ENCODE measurements around the gene FRMD5. TPM values are rescaled to one million over a fixed set of nuclear protein-coding genes. Genes with fewer than 3 reads are reported as not detected.

FRMD5 gene
- total RNA-seq, 2 donors from 2014 or later, result 3.6 to 7.0 TPM

GRCh38 chr15:43916326-43916660, 278.8 kb downstream of the FRMD5 start:
- H3K4me3 Mint-ChIP-seq, result no peak overlapping the region
- H3K27ac ChIP-seq (ENCODE audit: low read depth, low read length), result no peak overlapping the region
- H3K27ac Mint-ChIP-seq, result no peak overlapping the region
- H3K9ac ChIP-seq (ENCODE audit: extremely low read depth, low read length, poor library complexity, severe bottlenecking), result no peak overlapping the region
- H3K36me3 ChIP-seq (ENCODE audit: control insufficient read depth, insufficient read depth, low read length), result no peaks in the 10 kb centered on the region
- H3K9me3 ChIP-seq (ENCODE audit: control insufficient read depth, low read length), result no peaks in the 10 kb centered on the region
- no peaks in the 10 kb centered on the region for H3K4me1 ChIP-seq (ENCODE audit: control insufficient read depth, insufficient read depth, low read length)
- no peaks in the 10 kb centered on the region for H3K27me3 ChIP-seq (ENCODE audit: control insufficient read depth, insufficient read depth, low read length, poor library complexity, severe bottlenecking)
- no peak for DNase-seq
- H3K27me3 Mint-ChIP-seq (ENCODE audit: insufficient read depth), result no peaks in the 10 kb centered on the region
- H3K36me3 Mint-ChIP-seq (ENCODE audit: low read depth), result peaks cover 2% of the 10 kb centered on the region
- H3K9me3 Mint-ChIP-seq, result no peaks in the 10 kb centered on the region
- no peak for TF ChIP-seq CTCF (conservative IDR thresholded peaks at IDR 0.05)
- WGBS, 2 experiments (ENCODE audit: insufficient coverage in 1 of 2, insufficient read length in 1 of 2), result 85 to 93% methylated on average over 2 of the region's 4 CpGs
- peaks cover 16% of the 10 kb centered on the region for H3K4me1 Mint-ChIP-seq
- no peak overlapping the region for H3K4me3 ChIP-seq (ENCODE audit: low read length)

GRCh38 chr15:43915631-43916325, 279.3 kb downstream of the FRMD5 start:
- no peak overlapping the region for H3K27ac Mint-ChIP-seq
- no peak overlapping the region for H3K9ac ChIP-seq (ENCODE audit: extremely low read depth, low read length, poor library complexity, severe bottlenecking)

GRCh38 chr15:43913941-43914340, 281.1 kb downstream of the FRMD5 start:
- Histone ChIP-seq H3K9ac (ENCODE audit: extremely low read depth, low read length, poor library complexity, severe bottlenecking) (no peak overlapping the region), H3K36me3 (ENCODE audit: control insufficient read depth, insufficient read depth, low read length) (no peaks in the 10 kb centered on the region), H3K27ac (ENCODE audit: low read depth, low read length) (no peak overlapping the region), H3K9me3 (ENCODE audit: control insufficient read depth, low read length) (no peaks in the 10 kb centered on the region), H3K4me3 (ENCODE audit: low read length) (no peak overlapping the region), H3K4me1 (ENCODE audit: control insufficient read depth, insufficient read depth, low read length) (no peaks in the 10 kb centered on the region), H3K27me3 (ENCODE audit: control insufficient read depth, insufficient read depth, low read length, poor library complexity, severe bottlenecking) (no peaks in the 10 kb centered on the region)
- DNase-seq, result no peak
- Mint-ChIP-seq H3K4me1 (peaks cover 9% of the 10 kb centered on the region), H3K27ac (no peak overlapping the region), H3K4me3 (no peak overlapping the region), H3K36me3 (ENCODE audit: low read depth) (peaks cover 2% of the 10 kb centered on the region), H3K9me3 (no peaks in the 10 kb centered on the region), H3K27me3 (ENCODE audit: insufficient read depth) (no peaks in the 10 kb centered on the region)
- 90 to 100% methylated on average over 1 of the region's 1 CpG for WGBS, 2 experiments (ENCODE audit: insufficient coverage in 1 of 2, insufficient read length in 1 of 2)
- TF ChIP-seq CTCF (conservative IDR thresholded peaks at IDR 0.05), result no peak

More at GRCh38 chr15:43915631-43916325, 279.3 kb downstream of the FRMD5 start:
- H3K4me3 ChIP-seq (ENCODE audit: low read length), result no peak overlapping the region
- H3K4me1 ChIP-seq (ENCODE audit: control insufficient read depth, insufficient read depth, low read length), result no peaks in the 10 kb centered on the region
- H3K9me3 ChIP-seq (ENCODE audit: control insufficient read depth, low read length), result no peaks in the 10 kb centered on the region
- Mint-ChIP-seq H3K27me3 (ENCODE audit: insufficient read depth) (no peaks in the 10 kb centered on the region), H3K9me3 (no peaks in the 10 kb centered on the region), H3K4me3 (no peak overlapping the region), H3K36me3 (ENCODE audit: low read depth) (peaks cover 2% of the 10 kb centered on the region), H3K4me1 (peaks cover 11% of the 10 kb centered on the region)
- no peaks in the 10 kb centered on the region for H3K36me3 ChIP-seq (ENCODE audit: control insufficient read depth, insufficient read depth, low read length)
- no peaks in the 10 kb centered on the region for H3K27me3 ChIP-seq (ENCODE audit: control insufficient read depth, insufficient read depth, low read length, poor library complexity, severe bottlenecking)
- 69 to 75% methylated on average over 5 of the region's 5 CpGs for WGBS, 2 experiments (ENCODE audit: insufficient coverage in 1 of 2, insufficient read length in 1 of 2)
- no peak for DNase-seq
- H3K27ac ChIP-seq (ENCODE audit: low read depth, low read length), result no peak overlapping the region
- no peak for TF ChIP-seq CTCF (conservative IDR thresholded peaks at IDR 0.05)

Data from endodermal cell (in vitro differentiated cells).